Mesendoderm (in vitro differentiated cells): ENCODE results near the gene SLC66A1.

Experiments used
- DNase-seq: peaks from one replicate; pipeline ENCODE4 v3.0.0; 2013
- H2AK5ac ChIP-seq: 2 replicates; pipeline ENCODE4 v1.6.1; 2013; ENCODE audit warnings: low read length, inconsistent platforms
- H2BK120ac ChIP-seq: 2 replicates; pipeline ENCODE4 v1.6.1; 2013; ENCODE audit warnings: low read depth, mild to moderate bottlenecking, low read length, moderate library complexity, mixed read lengths
- H2BK15ac ChIP-seq: replicated peaks from 2 replicates; pipeline ENCODE4 v1.6.1; 2013; ENCODE audit warnings: low read depth, mild to moderate bottlenecking, moderate library complexity
- H2BK5ac ChIP-seq: 2 replicates; pipeline ENCODE4 v1.6.1; 2013; ENCODE audit warnings: low read length, inconsistent platforms
- H3K18ac ChIP-seq: 2 replicates; pipeline ENCODE4 v1.6.1; 2013; ENCODE audit warnings: mild to moderate bottlenecking, low read length, mixed read lengths
- H3K23ac ChIP-seq: one replicate; pipeline ENCODE4 v1.6.1; 2013; ENCODE audit warnings: low read length
- H3K27ac ChIP-seq: 2 replicates; pipeline ENCODE4 v1.5.1; 2013; ENCODE audit warnings: low read depth, mild to moderate bottlenecking, inconsistent platforms, low read length, moderate library complexity
- H3K27me3 ChIP-seq: 2 replicates; pipeline ENCODE4 v1.6.1; 2013; ENCODE audit warnings: low read length, control low read depth, mild to moderate bottlenecking, inconsistent platforms; ENCODE audit not compliant: insufficient read depth, poor library complexity
- H3K36me3 ChIP-seq: 2 replicates; pipeline ENCODE4 v1.6.1; 2013; ENCODE audit warnings: low read length, inconsistent platforms; ENCODE audit not compliant: control insufficient read depth, insufficient read depth
- H3K4ac ChIP-seq: one replicate; pipeline ENCODE4 v1.6.1; 2013; ENCODE audit warnings: low read depth, mild to moderate bottlenecking, low read length, moderate library complexity
- H3K4me1 ChIP-seq: 2 replicates; pipeline ENCODE4 v1.6.1; 2013; ENCODE audit warnings: low read depth, low read length, inconsistent platforms; ENCODE audit not compliant: control insufficient read depth
- H3K4me2 ChIP-seq: 2 replicates; pipeline ENCODE4 v1.6.1; 2013; ENCODE audit warnings: low read length
- H3K4me3 ChIP-seq: 2 replicates; pipeline ENCODE4 v1.5.1; 2013; ENCODE audit warnings: mild to moderate bottlenecking, low read length
- H3K56ac ChIP-seq: one replicate; pipeline ENCODE4 v1.6.1; 2013; ENCODE audit warnings: low read length
- H3K79me1 ChIP-seq: 2 replicates; pipeline ENCODE4 v1.6.1; 2013; ENCODE audit warnings: low read length, inconsistent platforms
- H3K79me2 ChIP-seq: 2 replicates; pipeline ENCODE4 v1.6.1; 2013; ENCODE audit warnings: mild to moderate bottlenecking, low read length; ENCODE audit not compliant: control insufficient read depth, insufficient read depth
- H3K9ac ChIP-seq: 2 replicates; pipeline ENCODE4 v1.6.1; 2013; ENCODE audit warnings: low read length, inconsistent platforms
- H4K5ac ChIP-seq: one replicate; pipeline ENCODE4 v1.6.1; 2013; ENCODE audit warnings: low read length
- H4K8ac ChIP-seq: one replicate; pipeline ENCODE4 v1.6.1; 2013; ENCODE audit warnings: low read depth, mild to moderate bottlenecking, control low read depth, low read length, moderate library complexity
- WGBS: extraction: QIAGEN DNeasy Blood & Tissue Kit; methylation state at CpG from one replicate; pipeline ENCODE4 v1.1.7; 2013; ENCODE audit warnings: low lambda C conversion rate, missing lambda C conversion rate; ENCODE audit not compliant: insufficient coverage; ENCODE audit errors: extremely low coverage; 5-methylcytosine and 5-hydroxymethylcytosine counted together

SLC66A1 gene

DNA sequence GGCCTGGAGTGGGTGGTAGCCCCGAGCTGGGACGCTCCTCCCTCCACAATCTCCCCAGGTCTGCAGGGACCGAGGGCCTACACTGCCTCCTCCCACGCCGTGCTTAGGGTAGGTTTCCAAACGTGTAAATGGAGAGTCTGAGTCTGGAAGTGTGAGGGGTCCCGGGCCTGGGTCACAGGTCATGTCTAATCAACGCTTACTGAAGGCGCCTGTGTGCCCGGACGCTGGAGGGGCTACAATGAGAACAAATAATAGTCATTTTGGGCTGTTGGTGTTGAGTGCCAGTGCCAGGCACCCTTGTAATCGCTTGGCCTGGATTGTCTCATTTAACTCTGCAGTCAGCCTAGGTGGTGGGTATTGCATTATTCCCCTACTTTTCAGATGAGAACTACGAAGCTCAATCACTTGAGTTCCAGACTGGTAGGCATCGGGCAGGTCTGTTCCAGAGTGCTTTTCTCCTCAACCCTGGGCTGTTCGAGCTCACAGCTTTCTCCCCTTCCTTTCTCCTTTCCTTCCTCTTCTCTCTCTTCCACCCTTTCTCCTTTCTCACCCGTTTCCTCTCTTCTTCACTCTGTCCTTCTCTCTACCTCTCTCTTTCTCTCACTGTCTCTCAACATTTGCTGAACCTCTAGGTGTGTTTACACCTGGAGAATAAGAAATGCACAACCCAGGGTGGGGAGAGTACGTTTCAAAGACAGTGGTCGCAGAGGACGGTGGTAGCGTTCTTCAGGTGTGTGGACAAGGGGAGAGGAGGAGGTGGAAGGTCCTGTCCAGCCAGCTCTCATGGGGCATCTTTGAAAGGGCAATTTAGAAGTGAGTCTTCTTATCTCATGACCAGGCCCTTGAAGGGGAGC lies 883 bp downstream of the SLC66A1 start:
- Histone ChIP-seq H3K56ac (peak overlapping the region; percentile 97), H3K79me1 (peaks cover 16% of the 10 kb centered on the region), H2BK15ac (no peak overlapping the region), H3K4me3 (peak overlapping the region; percentile 71), H3K4me2 (peak overlapping the region; percentile 94), H4K5ac (no peak overlapping the region), H3K9ac (peak overlapping the region; percentile 90), H2BK120ac (no peak overlapping the region), H3K27me3 (no peaks in the 10 kb centered on the region), H3K36me3 (no peaks in the 10 kb centered on the region), H3K4me1 (peaks cover 5% of the 10 kb centered on the region), H3K4ac (no peak overlapping the region), H2AK5ac (no peak overlapping the region), H4K8ac (no peak overlapping the region), H3K79me2 (no peaks in the 10 kb centered on the region), H3K27ac (peak overlapping the region; percentile 8), H3K23ac (no peak overlapping the region), H3K18ac (peak overlapping the region; percentile 62), H2BK5ac (no peak overlapping the region)
- DNase-seq = no peak
- WGBS = 67% methylated on average over 1 of the region's 20 CpGs

DNA sequence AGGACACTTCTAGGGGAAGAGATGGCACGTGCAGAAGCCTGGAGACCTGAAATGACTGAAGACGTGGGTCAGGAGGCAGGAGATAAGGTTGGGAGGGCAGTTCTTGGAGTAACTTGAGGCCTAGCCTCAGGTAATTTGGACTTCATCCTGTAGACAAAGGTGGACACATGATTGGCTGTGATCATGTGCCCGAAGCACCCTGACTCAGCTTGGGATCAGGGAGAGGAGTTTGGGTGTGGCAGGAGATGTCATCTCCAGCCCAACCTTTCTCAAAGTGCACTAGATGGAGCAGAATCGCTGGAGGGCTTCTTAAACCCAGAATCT lies 1.5 kb downstream of the SLC66A1 start:
- no peak overlapping the region for H2BK120ac ChIP-seq
- no peak overlapping the region for H3K18ac ChIP-seq
- no CpG with 5 or more reads among the region's 4 CpGs for WGBS
- H4K5ac ChIP-seq = no peak overlapping the region
- no peak for DNase-seq
- peaks cover 16% of the 10 kb centered on the region for H3K79me1 ChIP-seq
- no peak overlapping the region for H3K9ac ChIP-seq
- no peak overlapping the region for H3K4ac ChIP-seq
- no peak overlapping the region for H2AK5ac ChIP-seq
- H3K4me1 ChIP-seq = peaks cover 5% of the 10 kb centered on the region
- peak overlapping the region; percentile 42 for H3K56ac ChIP-seq
- H3K4me3 ChIP-seq = no peak overlapping the region
- H4K8ac ChIP-seq = no peak overlapping the region
- no peak overlapping the region for H3K27ac ChIP-seq
- no peaks in the 10 kb centered on the region for H3K36me3 ChIP-seq
- no peaks in the 10 kb centered on the region for H3K79me2 ChIP-seq
- no peaks in the 10 kb centered on the region for H3K27me3 ChIP-seq
- H3K4me2 ChIP-seq = no peak overlapping the region
- H2BK15ac ChIP-seq = no peak overlapping the region
- no peak overlapping the region for H3K23ac ChIP-seq
- no peak overlapping the region for H2BK5ac ChIP-seq

DNA sequence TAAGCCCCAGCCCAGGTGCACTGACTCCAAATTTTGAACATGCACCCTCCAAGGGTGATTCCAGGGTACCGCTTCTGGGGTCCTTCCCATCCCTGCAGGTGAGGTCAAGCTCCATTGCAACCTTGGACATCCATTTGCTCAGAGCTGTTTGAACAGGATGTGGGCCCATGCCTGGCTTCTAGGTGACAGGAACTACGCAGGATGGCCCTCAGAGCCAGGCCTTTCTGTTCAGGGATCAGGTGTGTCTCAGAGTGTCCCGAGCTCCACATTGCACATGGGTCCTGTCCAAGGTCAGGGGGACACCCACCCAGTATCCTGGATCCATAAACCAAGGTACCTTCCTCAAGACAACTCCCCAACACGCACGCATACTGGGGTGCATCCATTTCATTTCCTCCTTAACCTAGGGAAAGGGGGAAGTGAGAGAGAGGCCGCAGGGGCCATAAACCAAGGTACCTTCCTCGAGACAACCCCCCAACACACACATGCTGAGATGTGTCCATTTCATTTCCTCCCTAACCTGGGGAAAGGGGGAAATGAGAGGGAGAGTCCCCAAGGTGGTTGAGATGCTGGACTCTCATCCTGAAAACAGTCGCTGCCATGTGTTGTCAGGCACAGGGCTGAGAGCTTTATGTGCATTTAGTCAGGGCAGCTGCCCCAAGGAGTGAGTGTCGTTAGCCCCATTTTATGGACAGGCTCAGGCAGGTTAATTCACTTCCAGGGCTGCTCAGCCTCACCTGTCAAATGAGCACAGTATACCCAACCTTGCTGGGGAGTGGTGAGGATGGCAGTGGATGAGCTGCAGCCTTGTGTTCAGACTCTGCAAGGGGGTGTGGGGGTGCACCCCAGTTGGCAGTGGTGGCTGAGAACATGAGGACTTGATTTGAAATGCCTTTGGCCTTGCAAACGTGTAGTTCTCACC lies 2.1 kb downstream of the SLC66A1 start:
- no CpG with 5 or more reads among the region's 10 CpGs for WGBS
- no peak overlapping the region for H2BK15ac ChIP-seq
- no peak overlapping the region for H3K56ac ChIP-seq

DNA sequence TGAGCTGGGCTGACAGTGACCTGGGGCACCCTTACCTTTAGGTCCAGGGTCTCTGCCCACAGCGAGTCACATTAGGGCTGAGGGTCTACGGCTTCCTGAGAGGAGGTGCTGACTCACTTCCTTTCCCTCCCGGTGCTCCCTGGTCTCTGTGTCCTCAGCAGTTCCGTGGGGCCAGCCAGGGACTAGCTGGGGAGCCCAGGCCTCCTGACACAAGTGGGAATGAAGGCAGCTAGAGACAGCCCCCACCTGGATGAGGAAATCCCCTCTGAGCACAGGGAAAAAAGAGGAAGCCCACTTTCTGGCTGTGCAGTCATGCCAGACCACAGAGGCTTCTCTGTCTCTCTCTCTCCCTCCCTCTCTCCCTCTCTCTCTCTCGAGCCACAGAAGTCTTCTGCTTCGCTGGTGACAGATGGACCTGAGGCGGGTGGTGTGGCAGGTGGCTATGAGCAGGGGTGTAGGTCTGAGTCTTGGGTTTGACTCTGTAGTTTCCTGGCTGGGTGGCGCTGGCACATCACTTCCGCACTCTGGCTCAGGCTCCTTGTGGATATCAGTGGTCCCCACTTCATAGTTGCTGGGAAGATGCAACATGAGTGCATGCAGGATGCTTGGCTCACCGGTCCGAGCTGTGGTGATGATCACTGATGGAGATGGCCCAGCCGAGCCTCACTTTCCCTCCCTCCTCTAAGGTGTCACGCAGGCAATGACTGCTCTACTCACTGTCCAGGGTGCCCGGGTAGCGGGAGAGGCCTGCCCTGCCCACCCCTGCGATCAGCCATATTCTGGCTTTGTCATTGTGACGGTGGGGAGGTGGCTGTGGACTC lies 3.5 kb downstream of the SLC66A1 start:
- Histone ChIP-seq H3K36me3 (peaks cover 1% of the 10 kb centered on the region), H3K9ac (no peak overlapping the region), H3K79me1 (peaks cover 16% of the 10 kb centered on the region), H2BK5ac (no peak overlapping the region), H3K4me3 (no peak overlapping the region), H3K4ac (no peak overlapping the region), H3K27me3 (no peaks in the 10 kb centered on the region), H2BK15ac (no peak overlapping the region), H3K79me2 (no peaks in the 10 kb centered on the region), H3K27ac (no peak overlapping the region), H2BK120ac (no peak overlapping the region), H3K23ac (no peak overlapping the region), H2AK5ac (no peak overlapping the region), H3K4me2 (no peak overlapping the region), H3K56ac (no peak overlapping the region), H4K5ac (no peak overlapping the region), H3K18ac (no peak overlapping the region), H3K4me1 (peaks cover 5% of the 10 kb centered on the region), H4K8ac (no peak overlapping the region)
- no peak for DNase-seq
- WGBS = no CpG with 5 or more reads among the region's 17 CpGs

More for the DNA sequence above, 2.1 kb downstream of the SLC66A1 start:
- H3K4me2 ChIP-seq = no peak overlapping the region
- no peak overlapping the region for H3K18ac ChIP-seq
- no peak overlapping the region for H4K8ac ChIP-seq
- no peak overlapping the region for H2BK120ac ChIP-seq
- H3K27ac ChIP-seq = no peak overlapping the region
- H2AK5ac ChIP-seq = no peak overlapping the region
- H3K23ac ChIP-seq = no peak overlapping the region
- H3K9ac ChIP-seq = no peak overlapping the region
- DNase-seq = no peak
- no peaks in the 10 kb centered on the region for H3K27me3 ChIP-seq
- H3K79me2 ChIP-seq = no peaks in the 10 kb centered on the region
- H4K5ac ChIP-seq = no peak overlapping the region
- H3K79me1 ChIP-seq = peaks cover 16% of the 10 kb centered on the region
- peaks cover 1% of the 10 kb centered on the region for H3K36me3 ChIP-seq
- H2BK5ac ChIP-seq = no peak overlapping the region
- H3K4me3 ChIP-seq = no peak overlapping the region
- H3K4me1 ChIP-seq = peaks cover 5% of the 10 kb centered on the region
- no peak overlapping the region for H3K4ac ChIP-seq

DNA sequence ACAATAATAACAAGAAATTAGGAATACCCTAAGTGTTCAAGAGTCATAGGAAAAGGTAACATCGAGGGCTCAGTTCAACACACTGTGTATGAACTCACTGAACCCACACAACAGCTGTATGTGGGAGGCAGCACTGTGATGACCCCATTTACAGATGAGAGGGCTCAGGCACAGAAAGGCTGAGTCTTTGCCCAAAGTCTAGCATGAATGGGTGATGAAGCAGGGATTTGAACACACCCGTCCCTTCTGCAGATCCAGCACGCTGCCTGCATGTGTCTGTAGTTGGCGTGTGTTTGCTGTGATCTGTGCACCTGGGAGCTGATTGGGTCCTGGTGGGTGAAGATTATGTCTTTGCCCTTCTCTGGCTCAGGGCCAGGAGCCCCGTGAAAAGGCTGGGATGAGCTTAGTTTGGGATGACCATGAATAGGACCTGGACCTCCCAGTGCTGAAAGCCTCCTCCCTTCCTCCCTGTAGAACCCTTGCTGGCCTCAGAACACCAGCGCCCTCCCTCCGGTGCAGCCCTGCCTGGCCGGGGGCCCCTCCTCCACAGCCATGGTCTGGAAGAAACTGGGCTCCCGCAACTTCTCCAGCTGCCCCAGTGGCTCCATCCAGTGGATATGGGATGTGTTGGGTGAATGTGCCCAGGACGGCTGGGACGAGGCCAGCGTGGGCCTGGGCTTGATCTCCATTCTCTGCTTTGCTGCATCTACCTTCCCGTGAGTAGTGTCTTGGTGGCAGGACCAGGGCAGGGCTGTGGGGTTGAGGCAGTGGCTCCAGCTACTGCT lies 5.2 kb downstream of the SLC66A1 start:
- Histone ChIP-seq H3K27ac (no peak overlapping the region), H4K5ac (no peak overlapping the region), H2BK5ac (no peak overlapping the region), H3K4ac (no peak overlapping the region), H3K79me2 (no peaks in the 10 kb centered on the region), H3K9ac (no peak overlapping the region), H3K36me3 (peaks cover 1% of the 10 kb centered on the region), H3K18ac (no peak overlapping the region), H3K79me1 (peaks cover 14% of the 10 kb centered on the region), H3K56ac (no peak overlapping the region), H2BK120ac (no peak overlapping the region), H3K4me1 (peaks cover 2% of the 10 kb centered on the region), H2AK5ac (no peak overlapping the region), H3K4me3 (no peak overlapping the region), H4K8ac (no peak overlapping the region), H3K4me2 (no peak overlapping the region), H3K27me3 (no peaks in the 10 kb centered on the region), H3K23ac (no peak overlapping the region), H2BK15ac (no peak overlapping the region)
- no CpG with 5 or more reads among the region's 13 CpGs for WGBS
- DNase-seq = peak; percentile 70
